NCI-H2107 treated with DMSO at 0.1 percent for 48 hours (cell line): ENCODE data around the gene PLA2G2F.

Experiments used
- DNase-seq: peaks from one replicate; lab custom pipeline; 2025; ENCODE audit not compliant: unreplicated experiment; lab: John Stamatoyannopoulos, UW

Gene PLA2G2F

DNA sequence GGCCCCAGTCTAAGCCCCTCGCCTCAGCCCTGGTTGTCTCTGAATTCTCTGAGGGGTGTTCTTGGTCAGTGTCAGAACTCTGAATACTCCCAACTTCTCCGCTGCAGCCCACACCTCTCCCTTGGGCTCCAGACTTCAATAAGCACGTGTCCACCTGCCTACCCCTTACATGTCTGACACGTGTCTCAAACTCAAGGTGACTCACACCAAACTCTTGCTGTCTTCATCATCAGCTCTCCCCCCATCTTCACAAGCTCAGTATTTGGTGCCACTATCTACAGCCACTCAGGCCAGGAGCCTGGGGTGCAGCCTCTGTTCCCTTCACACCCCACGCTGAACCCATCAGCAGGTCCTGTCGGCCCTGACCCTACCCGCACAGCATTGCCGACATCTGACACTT, 28.0 kb downstream of the PLA2G2F start:
- DNase-seq, result no peak

DNA sequence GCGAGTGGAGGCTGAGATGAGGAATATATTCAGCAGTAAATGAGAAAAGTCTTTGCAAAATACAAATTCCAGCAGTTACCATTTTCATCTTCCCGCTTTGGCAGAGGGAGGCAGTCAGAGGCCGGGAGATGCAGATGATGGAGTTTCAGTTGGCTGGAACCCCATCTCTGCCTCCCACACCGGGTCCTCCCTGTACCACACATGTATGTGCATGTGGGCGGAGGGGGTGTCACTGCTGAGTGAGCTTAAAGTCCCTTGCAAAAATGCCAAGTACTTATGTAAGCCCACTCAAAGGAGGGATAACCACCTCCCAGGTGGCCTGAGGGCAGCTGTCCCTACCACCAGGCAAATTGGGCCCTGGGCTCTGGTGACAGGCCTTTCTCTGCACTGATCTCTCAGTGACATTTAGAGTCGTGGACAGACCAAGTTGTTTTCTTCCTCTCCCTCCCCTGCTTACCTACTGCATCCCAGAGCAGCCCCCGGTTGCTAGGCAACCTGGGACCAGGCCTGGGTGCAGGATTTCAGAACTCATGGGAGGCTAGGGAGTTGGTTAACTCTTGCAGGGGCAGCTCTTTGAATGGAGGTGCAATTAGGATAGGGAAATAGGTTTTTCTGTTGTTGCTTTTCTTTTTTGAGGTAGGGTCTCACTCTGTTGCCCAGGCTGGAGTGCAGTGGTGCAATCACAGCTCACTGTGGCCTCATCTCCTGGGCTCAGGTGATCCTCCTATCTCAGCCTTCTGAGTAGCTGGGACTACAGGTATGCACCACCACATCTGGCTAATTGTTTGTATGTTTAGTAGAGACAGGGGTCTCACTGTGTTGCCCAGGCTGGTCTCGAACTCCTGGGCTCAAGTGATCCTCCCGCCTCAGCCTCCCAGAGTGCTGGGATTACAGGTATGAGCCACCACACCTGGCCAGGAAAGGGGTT, 29.7 kb downstream of the PLA2G2F start:
- no peak for DNase-seq

DNA sequence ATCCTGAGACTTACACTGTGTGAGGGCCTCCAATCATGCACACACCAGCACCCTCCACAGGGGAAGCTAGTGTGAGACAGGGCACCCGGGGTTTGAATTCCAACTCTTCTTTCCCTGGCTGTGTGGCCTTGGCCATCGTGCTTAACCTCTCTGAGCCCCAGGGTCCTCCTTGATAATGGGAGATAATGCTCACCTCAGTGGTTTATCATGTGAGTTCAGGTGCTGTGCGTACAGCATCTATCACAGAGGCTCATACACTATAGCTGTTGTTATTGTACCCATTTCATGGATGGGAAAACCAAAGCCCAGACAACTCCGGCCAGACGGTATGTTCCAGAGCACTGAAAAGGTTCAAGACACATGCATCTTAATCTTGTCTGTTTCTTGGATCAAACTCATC, 30.8 kb downstream of the PLA2G2F start:
- no peak for DNase-seq

DNA sequence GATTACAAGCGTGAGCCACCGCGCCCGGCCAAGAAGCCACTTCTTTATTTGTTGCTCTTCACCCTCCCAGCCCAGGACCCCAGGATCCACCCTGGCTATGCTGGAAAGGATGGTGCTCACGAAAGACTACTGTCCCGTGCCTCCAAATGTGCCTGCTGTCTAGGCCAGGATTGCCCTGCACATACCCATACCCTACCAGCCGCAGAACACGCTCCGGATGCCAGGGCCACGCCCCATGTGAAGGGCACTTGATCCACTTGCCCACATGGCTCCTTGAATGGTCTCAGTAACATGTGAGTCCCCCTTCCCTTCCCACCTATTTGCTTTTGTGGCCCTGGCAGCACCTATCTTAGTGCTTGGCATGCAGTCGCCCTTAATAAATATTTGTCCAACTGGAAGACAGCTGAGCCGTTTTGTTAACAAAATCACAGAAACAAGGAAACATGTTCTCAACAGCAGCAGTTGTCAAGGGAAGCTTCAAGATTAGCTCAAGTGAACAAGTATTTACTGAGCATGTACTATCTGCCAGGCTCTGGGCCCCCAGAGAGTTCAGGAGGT, 33.0 kb downstream of the PLA2G2F start:
- no peak for DNase-seq

DNA sequence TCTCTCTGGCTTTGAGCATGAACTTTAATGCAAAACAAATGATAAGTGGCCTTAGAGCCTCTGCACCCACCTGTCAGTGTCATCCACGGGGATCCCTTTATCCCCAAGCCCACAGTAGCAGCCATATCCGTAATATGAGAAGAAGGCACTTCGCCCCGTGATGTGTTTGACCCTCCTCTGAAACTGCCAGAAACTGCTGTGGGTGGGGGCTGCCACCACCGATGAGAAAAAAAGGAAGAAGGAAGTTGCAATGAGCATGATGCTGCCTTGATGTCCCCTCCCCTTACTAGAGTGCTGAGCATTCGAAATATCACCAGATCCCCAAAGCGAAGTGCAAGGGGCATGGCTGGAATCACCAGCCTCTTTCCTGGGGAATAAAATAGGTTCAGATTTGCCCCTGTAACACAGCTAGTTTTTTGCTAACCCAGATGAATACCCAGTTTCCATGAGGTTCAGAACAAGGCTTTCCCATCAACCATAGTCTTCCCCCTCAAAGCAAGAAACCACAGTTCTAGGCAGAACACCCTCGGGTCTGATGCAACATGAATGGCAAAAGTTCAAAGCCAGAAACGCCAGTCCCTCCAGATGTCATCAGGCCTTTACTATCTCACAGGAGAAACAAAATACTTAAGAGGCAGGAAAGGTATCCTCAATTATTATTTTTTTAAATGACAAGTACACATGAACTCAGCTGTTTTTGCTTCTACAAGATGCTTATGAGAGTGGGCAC, 36.0 kb downstream of the PLA2G2F start:
- DNase-seq, result no peak

DNA sequence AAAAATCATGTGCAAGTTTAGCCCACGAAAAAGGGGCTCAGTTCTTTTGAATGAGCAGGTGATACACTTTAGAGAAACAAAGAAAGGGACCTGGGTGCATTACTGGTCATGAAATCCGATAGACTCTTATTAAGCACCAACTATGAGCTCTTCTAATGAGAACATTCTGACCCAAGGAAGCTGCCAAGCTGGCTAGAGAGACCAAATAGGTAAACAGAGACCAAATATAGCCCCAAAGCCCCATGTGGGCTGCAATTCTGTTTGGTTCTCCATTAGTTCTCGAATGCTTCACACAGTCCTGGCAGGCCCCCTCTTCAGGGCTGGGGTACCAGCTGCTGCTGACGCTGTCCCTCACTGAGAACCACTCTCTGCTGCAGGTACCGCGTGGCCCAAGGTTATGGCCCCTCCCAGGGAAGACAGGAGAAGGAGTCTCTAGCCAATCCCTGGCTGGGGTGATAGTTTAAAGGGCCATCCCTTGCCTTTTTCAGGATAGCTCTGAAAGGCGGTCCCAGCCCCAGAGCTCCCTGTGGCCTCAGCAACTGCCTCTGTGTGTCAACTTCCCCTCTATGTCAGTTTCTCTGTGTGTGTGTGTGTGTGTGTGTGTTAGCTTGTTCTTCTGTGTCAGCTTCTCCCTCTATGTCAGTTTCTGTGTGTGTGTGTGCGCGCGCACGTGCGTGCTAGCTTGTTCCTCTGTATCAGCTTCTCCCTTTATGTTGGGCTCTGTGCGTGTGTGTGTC, 39.7 kb downstream of the PLA2G2F start:
- no peak for DNase-seq

DNA sequence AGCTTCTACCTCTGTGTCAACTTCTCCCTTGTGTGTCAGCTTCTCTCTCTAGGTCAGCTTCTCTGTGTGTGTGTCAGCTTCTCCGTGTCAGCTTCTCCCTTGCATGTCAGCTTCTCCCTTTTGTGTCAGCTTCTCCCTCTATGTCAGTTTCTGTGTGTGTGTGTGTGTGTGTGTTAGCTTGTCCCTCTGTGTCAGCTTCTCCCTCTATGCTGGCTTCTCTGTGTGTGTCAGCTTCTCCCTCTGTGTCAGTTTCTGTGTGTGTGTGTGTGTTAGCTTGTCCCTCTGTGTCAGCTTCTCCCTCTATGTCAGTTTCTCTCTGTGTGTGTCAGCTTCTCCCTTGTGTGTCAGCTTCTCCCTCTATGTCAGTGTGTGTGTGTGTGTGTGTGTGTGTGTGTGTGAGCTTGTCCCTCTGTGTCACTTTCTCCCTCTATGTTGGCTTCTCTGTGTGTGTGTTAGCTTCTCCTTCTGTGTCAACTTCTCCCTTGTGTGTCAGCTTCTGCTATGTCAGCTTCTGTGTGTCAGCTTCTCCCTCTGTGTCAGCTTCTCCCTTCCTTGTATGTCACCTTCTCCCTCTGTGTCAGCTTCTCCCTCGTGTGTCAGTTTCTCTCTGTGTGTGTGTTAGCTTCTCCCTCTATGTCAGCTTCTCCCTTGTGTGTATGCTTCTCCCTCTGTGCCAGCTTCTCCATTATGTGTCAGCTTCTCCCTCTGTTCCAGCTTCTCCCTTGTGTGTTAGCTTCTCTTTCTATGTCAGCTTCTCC, 40.4 kb downstream of the PLA2G2F start:
- DNase-seq, result no peak

DNA sequence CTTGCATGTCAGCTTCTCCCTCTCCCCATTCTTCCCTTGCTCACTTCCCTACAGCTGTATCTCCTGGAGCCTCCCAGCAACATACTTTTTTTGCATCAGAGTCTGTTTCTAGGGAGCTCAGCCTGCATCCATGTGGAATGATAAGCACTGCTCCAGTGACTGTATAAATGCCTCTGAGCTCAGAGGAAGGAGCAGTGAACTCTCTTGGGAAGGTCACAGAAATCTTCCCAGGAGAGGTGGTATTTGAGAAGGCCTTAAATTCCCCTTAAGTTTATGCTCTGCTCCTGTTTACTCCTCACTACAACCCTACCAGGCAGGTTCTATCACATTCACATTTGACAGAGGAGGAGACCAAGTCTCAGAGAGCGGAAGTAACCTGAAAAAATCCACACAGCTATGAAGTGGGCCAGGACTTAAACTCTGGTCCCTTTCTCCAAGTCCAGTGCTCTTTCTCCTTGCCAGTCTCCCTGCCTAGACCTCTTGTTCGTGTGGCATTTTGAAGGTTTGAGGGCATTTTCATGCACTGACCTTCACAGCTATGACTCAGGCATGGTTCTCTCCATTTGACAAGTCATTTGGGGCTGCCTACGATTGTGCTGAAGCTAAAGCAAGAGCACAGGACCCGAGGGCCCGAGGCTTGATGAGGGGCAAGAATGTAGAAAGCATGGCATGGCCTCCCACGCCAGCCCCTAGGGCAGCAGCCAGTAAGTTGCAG, 41.2 kb downstream of the PLA2G2F start:
- no peak for DNase-seq

DNA sequence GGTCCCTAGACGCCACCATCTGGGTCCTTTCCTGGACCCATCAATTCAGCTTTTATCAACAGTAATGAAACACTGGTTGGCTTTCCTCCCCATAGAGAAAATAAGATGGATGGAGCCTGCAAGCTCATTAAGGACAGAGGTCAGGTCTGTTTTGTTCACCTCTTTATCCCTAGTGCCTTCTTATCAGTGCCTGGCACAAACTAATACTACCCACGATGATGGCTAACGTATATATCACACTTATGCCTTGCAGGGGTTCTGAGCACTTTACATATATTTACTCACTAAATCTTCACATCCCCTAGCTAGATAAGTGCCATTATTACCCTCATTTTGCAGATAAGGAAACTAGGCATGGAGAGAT, 41.7 kb downstream of the PLA2G2F start:
- no peak for DNase-seq

DNA sequence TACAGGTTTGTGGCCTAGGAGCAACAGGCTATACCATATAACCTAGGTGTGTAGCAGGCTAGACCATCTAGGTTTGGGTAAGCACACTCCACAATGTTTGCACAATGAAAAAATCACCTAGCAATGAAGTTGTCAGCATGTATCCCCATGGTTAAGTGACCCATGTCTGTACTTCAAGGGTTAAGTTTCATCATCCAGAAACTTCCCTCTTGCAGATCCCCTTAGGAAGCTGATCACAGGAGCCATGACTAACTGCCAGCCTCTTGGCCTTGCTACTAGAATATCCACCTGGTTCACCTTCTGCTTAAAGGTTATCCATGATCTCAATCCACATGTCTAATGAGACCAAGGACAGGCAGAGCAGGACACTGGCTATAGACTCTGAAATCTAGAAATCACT, 43.3 kb downstream of the PLA2G2F start:
- no peak for DNase-seq

DNA sequence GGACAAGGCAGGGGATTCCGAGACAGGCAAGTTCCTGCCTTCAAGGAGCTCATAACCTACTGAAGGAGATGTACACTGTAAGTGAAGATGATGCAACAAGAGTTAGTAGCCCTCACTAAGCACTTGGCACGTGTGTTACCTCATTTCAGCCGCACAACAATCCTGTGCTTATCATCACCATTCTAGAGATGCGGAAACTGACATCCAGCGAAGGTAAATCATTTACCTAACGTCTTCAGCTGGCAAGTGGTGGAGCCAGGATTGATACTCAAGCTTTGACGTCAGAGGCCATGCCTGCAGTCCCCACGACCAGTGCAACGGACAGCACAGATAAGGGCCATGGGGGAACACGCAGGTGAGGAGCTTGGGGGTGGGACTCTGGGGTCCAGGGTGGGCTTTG, 43.9 kb downstream of the PLA2G2F start:
- DNase-seq, result no peak

DNA sequence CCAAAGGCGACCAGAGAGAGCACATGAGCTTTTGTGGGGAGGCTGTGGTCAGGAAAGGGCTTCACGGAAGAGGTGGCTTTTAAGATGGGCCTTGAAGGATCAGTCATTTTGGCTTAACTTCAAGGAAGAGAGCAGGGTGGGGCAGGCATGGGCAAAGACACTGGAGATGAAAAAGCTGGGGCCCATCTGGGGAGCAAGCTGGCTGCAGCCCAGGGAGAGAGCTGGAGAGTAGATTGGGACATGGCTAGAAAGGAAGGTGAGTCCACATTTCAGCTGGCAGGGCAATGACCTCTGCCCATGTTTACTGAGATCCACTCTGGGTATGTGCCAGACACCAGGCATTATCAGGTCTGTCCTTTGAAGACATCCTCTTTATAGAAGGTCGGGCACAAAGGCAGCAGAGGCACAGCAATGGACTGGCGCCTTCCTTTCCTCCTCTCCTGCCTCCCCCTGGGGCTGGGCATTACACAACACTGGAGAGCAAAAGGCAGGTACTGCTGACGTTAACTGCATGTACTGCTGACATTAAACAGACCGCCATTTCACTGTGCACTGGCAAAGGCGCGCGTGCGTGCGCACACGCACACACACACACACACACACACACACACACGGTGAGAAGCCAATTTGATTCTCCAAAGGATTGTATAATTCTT, 44.6 kb downstream of the PLA2G2F start:
- no peak for DNase-seq

DNA sequence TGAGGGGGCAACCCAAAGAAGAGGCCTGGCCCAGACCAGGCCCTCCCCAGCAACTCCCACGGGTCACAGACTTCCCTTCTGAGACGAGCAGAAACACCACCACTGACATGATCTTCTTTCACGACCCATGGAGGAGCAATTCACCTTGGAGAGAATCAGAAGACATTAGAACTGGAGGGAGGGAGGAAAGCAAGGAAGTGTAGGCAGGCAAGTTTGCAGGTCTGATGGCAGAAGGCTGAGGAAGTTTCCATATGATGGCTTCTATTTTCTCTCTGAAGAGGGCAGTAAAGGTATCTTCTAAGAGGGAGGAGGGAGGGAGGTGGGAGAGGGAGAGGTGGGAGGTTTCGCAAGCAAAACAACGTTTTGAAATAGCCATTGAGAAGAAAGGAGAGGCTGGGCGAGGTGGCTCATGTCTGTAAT, 45.4 kb downstream of the PLA2G2F start:
- DNase-seq, result no peak

DNA sequence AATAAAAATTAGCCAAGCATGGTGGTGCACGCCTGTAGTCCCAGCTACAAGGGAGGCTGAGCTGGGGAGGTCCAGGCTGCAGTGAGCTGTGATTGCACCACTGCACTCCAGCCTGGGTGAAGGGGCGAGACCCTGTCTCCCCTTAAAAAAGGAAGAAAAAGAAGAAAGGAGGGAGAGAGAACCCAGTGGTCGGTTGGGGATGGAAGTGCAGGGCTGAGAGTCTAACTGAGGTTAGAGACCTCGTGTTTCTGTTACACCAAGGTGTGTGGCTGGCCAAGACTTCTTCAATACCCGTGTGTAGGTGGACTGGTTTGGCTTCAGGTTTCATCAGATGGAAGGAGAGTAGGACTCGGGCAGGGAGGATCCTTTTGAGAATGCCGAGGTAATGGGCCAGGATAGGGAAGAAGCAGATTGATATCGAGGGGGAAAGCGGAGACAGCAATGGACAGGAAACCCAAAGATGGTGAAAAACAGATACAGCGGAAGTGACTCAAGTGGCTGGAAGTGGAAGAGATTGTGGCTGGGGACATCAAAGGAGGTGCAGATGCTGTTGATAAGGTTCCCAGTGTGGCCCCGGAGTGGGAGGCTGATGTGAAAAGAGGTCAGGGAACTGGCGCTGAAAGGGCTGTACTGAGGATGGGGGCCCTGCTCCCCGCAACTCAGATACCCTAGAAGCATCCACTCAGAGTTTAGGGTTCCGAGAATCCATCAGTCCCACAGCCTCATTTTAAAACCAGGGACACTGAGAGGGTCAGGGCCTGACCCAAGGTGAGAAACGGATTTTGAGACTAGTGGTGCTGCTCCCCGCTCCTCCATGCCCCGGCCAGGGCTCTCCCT, 46.1 kb downstream of the PLA2G2F start:
- DNase-seq, result no peak

DNA sequence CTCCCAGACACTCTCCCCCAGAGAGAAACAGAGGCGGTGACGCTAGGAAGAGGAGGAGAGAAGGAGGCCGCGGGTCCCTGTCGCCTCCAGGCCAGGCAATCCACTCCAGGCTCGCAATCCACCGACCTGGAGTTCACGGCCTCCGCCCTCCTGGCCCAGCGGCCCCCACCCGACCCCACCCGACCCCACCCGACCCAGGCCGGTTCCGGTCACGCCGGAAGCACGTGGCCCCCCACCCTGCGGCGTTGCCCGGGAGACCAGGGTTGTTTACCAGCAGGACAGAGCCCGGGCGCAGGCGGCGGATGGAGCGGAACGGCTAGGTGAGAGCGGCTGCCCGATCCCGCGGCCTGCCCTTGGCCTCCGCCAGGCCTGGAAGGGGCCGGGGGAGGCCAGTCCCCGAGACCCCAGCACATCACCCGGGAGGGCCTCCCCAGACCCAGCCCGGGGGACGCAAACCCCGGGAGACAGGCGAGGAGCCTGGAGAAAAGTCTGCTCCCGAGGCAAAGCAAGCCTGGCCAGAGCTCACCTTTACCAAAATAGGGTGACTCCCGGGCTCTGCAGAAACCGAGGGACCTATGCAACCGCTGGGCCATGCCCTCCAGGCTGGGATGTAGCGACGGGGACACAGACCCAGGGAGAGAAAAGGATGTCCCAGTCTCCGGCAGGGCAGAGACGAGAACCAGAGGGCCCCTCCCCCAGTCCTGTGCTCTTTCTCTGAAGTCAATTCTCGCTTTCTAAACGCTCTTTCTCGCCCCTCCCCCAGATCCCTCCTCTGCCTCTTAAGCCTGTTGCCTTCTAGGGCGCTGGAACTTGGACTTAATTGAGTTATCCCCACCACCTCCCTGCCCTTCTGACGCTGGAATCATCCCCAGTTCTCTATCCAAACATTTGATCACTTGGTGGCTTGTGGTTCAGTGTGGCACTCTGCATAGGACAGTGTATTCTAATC, 47.0 kb downstream of the PLA2G2F start, which contains the start of the genes PLA2G2C and UBXN10:
Gene PLA2G2C, minus strand, starts transcription at position 685 of the 949 bp plus-strand sequence. CDS start 9,155 bp downstream, outside the sequence.
Gene UBXN10, plus strand, starts transcription at position 263 of the 949 bp plus-strand sequence. CDS start 4,466 bp downstream, outside the sequence.
- DNase-seq, result no peak

DNA sequence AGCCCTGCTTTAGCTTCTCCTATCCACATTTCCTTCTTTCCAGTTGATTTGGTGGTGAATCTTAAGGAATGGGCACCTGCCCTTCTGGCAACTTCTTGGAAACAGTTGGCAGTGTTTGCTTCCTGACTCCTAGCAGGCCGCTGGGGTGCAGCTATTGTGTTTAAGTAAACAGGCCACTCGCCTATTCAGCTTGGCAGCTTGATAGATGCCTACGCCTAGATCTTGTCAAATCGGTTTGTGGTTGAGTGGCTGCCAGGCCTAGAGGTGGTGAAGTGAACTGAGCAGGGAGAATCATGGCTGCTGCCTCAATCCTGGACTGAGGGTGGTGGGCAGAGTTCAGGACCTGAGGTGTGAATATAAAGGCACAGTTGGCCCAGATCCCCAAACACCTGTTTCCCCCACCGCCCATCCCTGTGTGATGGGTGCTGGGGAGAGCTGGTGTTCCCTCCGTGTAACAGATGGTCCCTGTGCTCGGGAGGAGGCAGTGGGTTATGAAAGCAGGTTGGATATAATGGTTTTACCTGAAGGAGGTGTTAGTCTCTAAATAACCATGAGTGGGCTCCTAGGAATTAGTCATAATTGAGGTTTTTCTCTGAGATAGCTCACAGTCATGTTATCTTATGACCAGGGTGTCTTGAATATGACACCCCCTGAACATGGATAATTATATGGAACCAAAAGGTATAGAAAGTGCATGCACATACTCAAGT, 48.1 kb downstream of the PLA2G2F start:
- DNase-seq, result peak; percentile 15
